ENCODE data around the gene TBC1D7.

TBC1D7 gene

GRCh38 chr6:13365320-13365719 is 37.0 kb upstream of the TBC1D7 start:
- TF ChIP-seq GATA3 (IDR thresholded peaks at IDR 0.05; ENCODE audit: low read depth, low read length): no peak
- no peak for TF ChIP-seq GATA2 (IDR thresholded peaks at IDR 0.05; ENCODE audit: low read depth, low read length)

- TF ChIP-seq GATA3 (IDR thresholded peaks at IDR 0.05; ENCODE audit: low read depth, low read length): no peak
- TF ChIP-seq GATA2 (IDR thresholded peaks at IDR 0.05; ENCODE audit: low read depth, low read length): no peak
These were observed 36.5 kb upstream of the TBC1D7 start for GRCh38 chr6:13364842-13365241.

- TF ChIP-seq GATA3 (IDR thresholded peaks at IDR 0.05; ENCODE audit: low read depth, low read length): no peak
These were observed 34.1 kb upstream of the TBC1D7 start for GRCh38 chr6:13362412-13362811.

- TF ChIP-seq GATA2 (IDR thresholded peaks at IDR 0.05; ENCODE audit: low read depth, low read length) (no peak), GATA3 (IDR thresholded peaks at IDR 0.05; ENCODE audit: low read depth, low read length) (no peak)
These were observed 32.6 kb upstream of the TBC1D7 start for GRCh38 chr6:13360671-13361540.

- TF ChIP-seq GATA2 (IDR thresholded peaks at IDR 0.05; ENCODE audit: low read depth, low read length): no peak
These were observed 30.9 kb upstream of the TBC1D7 start for GRCh38 chr6:13359287-13359686.

DNA sequence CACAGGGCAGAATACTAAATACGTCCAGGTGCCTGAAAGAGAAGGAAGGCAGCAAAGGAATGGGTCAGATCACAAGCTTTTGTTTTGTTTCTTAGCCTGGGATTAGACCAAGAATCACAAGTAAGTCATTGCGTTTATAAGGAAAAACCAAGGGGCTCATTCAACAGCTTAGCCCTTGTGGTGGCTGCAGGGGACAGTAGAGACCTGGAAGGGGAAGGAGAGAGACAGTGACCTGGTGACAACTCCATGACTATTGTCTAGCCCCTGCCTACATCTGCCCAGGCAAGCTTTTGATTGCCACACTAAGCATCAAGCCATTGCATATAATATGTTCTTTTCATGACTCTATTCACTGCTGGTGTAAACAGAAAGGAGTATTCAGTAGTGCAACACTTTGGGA is 30.2 kb upstream of the TBC1D7 start:
- TF ChIP-seq GATA2 (IDR thresholded peaks at IDR 0.05; ENCODE audit: low read depth, low read length): no peak
- no peak for TF ChIP-seq GATA3 (IDR thresholded peaks at IDR 0.05; ENCODE audit: low read depth, low read length)

GRCh38 chr6:13357551-13358075 is 29.3 kb upstream of the TBC1D7 start:
- TF ChIP-seq GATA3 (IDR thresholded peaks at IDR 0.05; ENCODE audit: low read depth, low read length): no peak
- no peak for TF ChIP-seq GATA2 (IDR thresholded peaks at IDR 0.05; ENCODE audit: low read depth, low read length)

DNA sequence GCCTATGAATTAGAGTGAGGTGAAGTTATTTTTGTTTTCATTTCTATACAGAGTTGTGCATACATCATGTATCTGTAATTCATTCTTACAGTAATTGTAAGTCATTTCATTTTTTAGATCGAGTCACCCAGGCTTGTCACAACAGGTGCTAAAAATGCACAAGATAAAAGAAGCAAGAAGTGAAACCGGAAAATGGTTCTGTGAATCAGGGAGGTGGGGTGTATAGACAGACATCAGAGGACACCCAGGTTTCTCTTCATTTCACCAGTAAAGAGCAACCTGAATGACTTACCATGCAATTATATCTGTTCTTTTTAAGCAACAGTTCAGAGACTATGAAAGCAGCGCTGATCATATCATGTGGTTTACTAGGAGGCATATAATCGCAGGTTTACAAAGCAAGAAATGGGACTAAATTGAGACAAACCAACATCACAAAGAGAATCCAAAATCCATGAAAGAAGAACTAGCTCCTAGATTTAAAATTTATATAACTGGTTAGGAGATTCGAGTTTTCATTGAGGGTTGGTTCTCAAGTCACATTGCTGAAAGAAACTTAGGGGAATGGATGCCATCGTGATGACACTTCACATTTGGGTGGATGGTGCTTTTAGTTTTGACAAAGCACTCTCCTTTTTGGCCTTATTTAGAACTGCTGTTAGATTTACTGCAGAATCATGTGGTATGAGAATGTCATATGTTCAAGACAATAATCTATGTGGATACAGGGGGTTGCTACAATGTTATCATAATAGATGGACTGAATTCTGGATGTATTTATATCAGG is 27.9 kb upstream of the TBC1D7 start:
- TF ChIP-seq GATA2 (IDR thresholded peaks at IDR 0.05; ENCODE audit: low read depth, low read length) (no peak), GATA3 (IDR thresholded peaks at IDR 0.05; ENCODE audit: low read depth, low read length) (no peak)

GRCh38 chr6:13355043-13355945 is 27.0 kb upstream of the TBC1D7 start:
- no peak for TF ChIP-seq GATA2 (IDR thresholded peaks at IDR 0.05; ENCODE audit: low read depth, low read length)
- no peak for TF ChIP-seq GATA3 (IDR thresholded peaks at IDR 0.05; ENCODE audit: low read depth, low read length)

- TF ChIP-seq GATA2 (IDR thresholded peaks at IDR 0.05; ENCODE audit: low read depth, low read length) (no peak), GATA3 (IDR thresholded peaks at IDR 0.05; ENCODE audit: low read depth, low read length) (no peak)
These were observed 26.1 kb upstream of the TBC1D7 start for GRCh38 chr6:13354331-13355042.

- TF ChIP-seq GATA2 (IDR thresholded peaks at IDR 0.05; ENCODE audit: low read depth, low read length) (no peak), GATA3 (IDR thresholded peaks at IDR 0.05; ENCODE audit: low read depth, low read length) (no peak)
These were observed 23.8 kb upstream of the TBC1D7 start for GRCh38 chr6:13352165-13352564.

DNA sequence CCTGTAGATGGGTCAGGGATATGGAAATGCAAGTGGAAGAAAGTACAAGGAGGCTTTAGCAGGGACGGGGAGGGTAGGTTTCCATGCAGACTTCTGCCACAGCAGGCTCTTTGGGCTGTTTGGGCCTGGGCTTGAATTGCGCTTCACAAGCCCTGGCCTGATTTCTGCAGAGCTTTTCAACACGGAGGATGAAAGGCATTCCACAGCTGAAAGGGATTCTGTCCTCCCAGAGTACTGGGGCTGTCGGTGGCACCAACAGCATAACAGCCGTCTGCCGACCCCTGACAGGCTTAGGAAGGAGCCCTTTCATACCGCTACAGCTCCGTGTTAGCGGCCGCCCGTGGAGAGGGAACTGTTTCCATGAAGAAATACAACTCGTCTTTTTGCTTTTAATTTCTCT is 22.9 kb upstream of the TBC1D7 start:
- TF ChIP-seq GATA3 (IDR thresholded peaks at IDR 0.05; ENCODE audit: low read depth, low read length) (no peak), GATA2 (IDR thresholded peaks at IDR 0.05; ENCODE audit: low read depth, low read length) (no peak)

- TF ChIP-seq GATA2 (IDR thresholded peaks at IDR 0.05; ENCODE audit: low read depth, low read length) (no peak), GATA3 (IDR thresholded peaks at IDR 0.05; ENCODE audit: low read depth, low read length) (no peak)
These were observed 21.6 kb upstream of the TBC1D7 start for GRCh38 chr6:13349811-13350506.
